OCI-LY7 (cell line): Measurements from ENCODE around the gene STAT1. TPM values are rescaled to one million over a fixed set of nuclear protein-coding genes. Genes with fewer than 3 reads are reported as not detected.

Source experiments
- BruUV-seq: library from RNA; stranded (reverse); fragments of 400-500 nt; replicated peaks from 2 replicates; lab custom pipeline; 2021; lab: Mats Ljungman, UMichigan
- CTCF ChIA-PET: fragments of 300-600 bp; sonication (Branson Sonifier 250); formaldehyde crosslinking; loops from one replicate; lab custom pipeline; 2022; ENCODE audit warnings: antibody characterized with exemption; ENCODE audit not compliant: unreplicated experiment; lab: Charles Lee
- POLR2A ChIA-PET: fragments of 300-600 bp; sonication (Branson Sonifier 250); formaldehyde crosslinking; loops from one replicate; lab custom pipeline; 2022; ENCODE audit warnings: antibody characterized with exemption; lab: Charles Lee
- DNase-seq: peaks from one replicate; pipeline ENCODE4 v3.0.0-alpha.2; 2015; ENCODE audit warnings: low spot score
- H2AFZ ChIP-seq: fragments of 200-600 bp; sonication (generic), shearing (Covaris generic); 2 replicates; pipeline ENCODE4 v1.6.1; 2014; ENCODE audit warnings: mild to moderate bottlenecking, antibody characterized with exemption, low read length, moderate library complexity
- H3K27ac ChIP-seq: fragments of 200-600 bp; sonication (generic); 2 replicates; pipeline ENCODE4 v1.5.1; 2014; ENCODE audit warnings: mixed run types, low read depth, mild to moderate bottlenecking, moderate library complexity, low read length, inconsistent platforms; ENCODE audit not compliant: poor library complexity, severe bottlenecking
- H3K36me3 ChIP-seq: fragments of 200-600 bp; sonication (generic); 2 replicates; pipeline ENCODE4 v1.6.1; 2014; ENCODE audit warnings: mild to moderate bottlenecking, antibody characterized with exemption, low read length, moderate library complexity, mixed read lengths; ENCODE audit not compliant: insufficient read depth
- H3K4me1 ChIP-seq: fragments of 200-600 bp; sonication (generic); 2 replicates; pipeline ENCODE4 v1.5.1; 2014; ENCODE audit warnings: mild to moderate bottlenecking, low read length; ENCODE audit not compliant: insufficient read depth, poor library complexity, severe bottlenecking
- H3K4me2 ChIP-seq: fragments of 200-600 bp; sonication (generic); 2 replicates; pipeline ENCODE4 v1.6.1; 2014; ENCODE audit warnings: mild to moderate bottlenecking, low read length
- H3K4me3 ChIP-seq: fragments of 200-600 bp; sonication (generic); 2 replicates; pipeline ENCODE4 v1.5.1; 2014; ENCODE audit warnings: mild to moderate bottlenecking, low read depth, low read length; ENCODE audit not compliant: poor library complexity, severe bottlenecking
- H3K79me2 ChIP-seq: fragments of 200-600 bp; sonication (generic); 2 replicates; pipeline ENCODE4 v1.6.1; 2016; ENCODE audit warnings: low read depth, mild to moderate bottlenecking, low read length, moderate library complexity, mixed read lengths; ENCODE audit not compliant: insufficient read depth
- H3K9me2 ChIP-seq: fragments of 200-600 bp; sonication (generic); 2 replicates; pipeline ENCODE4 v1.6.1; 2016; ENCODE audit warnings: mild to moderate bottlenecking, low read length, mixed read lengths; ENCODE audit not compliant: insufficient read depth
- H3K9me3 ChIP-seq: fragments of 200-600 bp; sonication (generic); 2 replicates; pipeline ENCODE4 v1.6.1; 2014; ENCODE audit warnings: mild to moderate bottlenecking, mixed run types, low read length, mixed read lengths
- H4K20me1 ChIP-seq: fragments of 200-600 bp; sonication (generic); 2 replicates; pipeline ENCODE4 v1.6.1; 2014; ENCODE audit warnings: mild to moderate bottlenecking, antibody characterized with exemption, low read length, moderate library complexity, mixed read lengths; ENCODE audit not compliant: insufficient read depth
- CTCF ChIP-seq: fragments of 200-600 bp; sonication (generic); conservative IDR thresholded peaks from 2 replicates; pipeline ENCODE4 v1.5.1; 2014; ENCODE audit warnings: mild to moderate bottlenecking, antibody characterized with exemption, low read length, moderate library complexity, mixed read lengths
- EZH2phosphoT487 ChIP-seq: fragments of 200-600 bp; sonication (generic); IDR thresholded peaks from 2 replicates; pipeline ENCODE4 v1.6.1; 2018; ENCODE audit warnings: low read depth, borderline replicate concordance, mild to moderate bottlenecking, mixed run types, antibody characterized with exemption, low read length, moderate library complexity, mixed read lengths
- intact Hi-C: fragments of 100-400 bp; cut with micrococcal nuclease; formaldehyde crosslinking; loops from one replicate; pipeline ENCODE4 v1.10.0; 2022; ENCODE audit not compliant: unreplicated experiment
- total RNA-seq, 2 experiments: library from RNA; depleted of rRNA in 1 of 2; stranded (reverse); fragments of >200 nt in 1 of 2; shearing (Covaris generic) in 1 of 2; gene quantifications; 2 replicates each; pipeline ENCODE4 v1.2.3, GENCODE V29; 2014 to 2022

STAT1 gene
- total RNA-seq, 2 experiments from 2014 or later: 23.0 to 23.1 TPM

- Histone ChIP-seq H3K9me3 (no peaks in the 10 kb centered on the region), H2AFZ (no peak overlapping the region), H3K4me1 (no peaks in the 10 kb centered on the region), H4K20me1 (0 out of 2 replicates have a peak, but pooled peaks cover 4% of the 10 kb centered on the region), H3K9me2 (no peaks in the 10 kb centered on the region), H3K4me3 (no peak overlapping the region), H3K4me2 (no peak overlapping the region), H3K27ac (no peak overlapping the region), H3K79me2 (no peaks in the 10 kb centered on the region), H3K36me3 (peaks cover 90% of the 10 kb centered on the region)
- no peak for DNase-seq
- TF ChIP-seq EZH2phosphoT487 (no peak), CTCF (no peak)
- ChIA-PET CTCF (no interaction called here), POLR2A (interaction anchor here (0.6 to 1.8 kb wide), 3 partner anchors 10 to 420 kb away, joined by 3 to 6 read pairs (median 3); no protein-coding TSS in a partner anchor)
- intact Hi-C loops: no loop called here
- BruUV-seq: no TSS peak
Observed at GRCh38 chr2:190972213-190972612, 41.8 kb downstream of the STAT1 start.

GRCh38 chr2:190970873-190971506 lies 43.0 kb downstream of the STAT1 start:
- no peak overlapping the region for H3K27ac ChIP-seq
- H3K9me2 ChIP-seq: no peaks in the 10 kb centered on the region
- no peaks in the 10 kb centered on the region for H3K4me1 ChIP-seq
- ChIA-PET CTCF (no interaction called here), POLR2A (interaction anchor here (1.8 kb wide), 1 partner anchor 11 kb away, joined by 6 read pairs; no protein-coding TSS in a partner anchor)
- no peak overlapping the region for H3K4me3 ChIP-seq
- no peaks in the 10 kb centered on the region for H3K79me2 ChIP-seq
- H3K9me3 ChIP-seq: no peaks in the 10 kb centered on the region
- H2AFZ ChIP-seq: no peak overlapping the region
- 0 out of 2 replicates have a peak, but pooled peaks cover 4% of the 10 kb centered on the region for H4K20me1 ChIP-seq
- no peak for DNase-seq
- H3K4me2 ChIP-seq: no peak overlapping the region
- no TSS peak for BruUV-seq
- peaks cover 79% of the 10 kb centered on the region for H3K36me3 ChIP-seq
- no peak for TF ChIP-seq EZH2phosphoT487
- no peak for TF ChIP-seq CTCF
- intact Hi-C loops: no loop called here

- H3K27ac ChIP-seq: no peak overlapping the region
- H4K20me1 ChIP-seq: 0 out of 2 replicates have a peak, but pooled peaks cover 4% of the 10 kb centered on the region
- no peaks in the 10 kb centered on the region for H3K79me2 ChIP-seq
- no peak overlapping the region for H3K4me3 ChIP-seq
- CTCF ChIA-PET: no interaction called here
- H3K4me2 ChIP-seq: no peak overlapping the region
- H3K36me3 ChIP-seq: peaks cover 72% of the 10 kb centered on the region
- TF ChIP-seq CTCF: no peak
- no peak overlapping the region for H2AFZ ChIP-seq
- POLR2A ChIA-PET: interaction anchor here (0.7 kb wide), 1 partner anchor 813 kb away, joined by 3 read pairs; no protein-coding TSS in a partner anchor
- no peaks in the 10 kb centered on the region for H3K9me2 ChIP-seq
- intact Hi-C loops: no loop called here
- H3K9me3 ChIP-seq: no peaks in the 10 kb centered on the region
- no peaks in the 10 kb centered on the region for H3K4me1 ChIP-seq
- DNase-seq: no peak
- TSS peak; percentile 17 for BruUV-seq
Observed at GRCh38 chr2:190970160-190970559, 43.8 kb downstream of the STAT1 start.
